GM12878 (cell line): Measurements from ENCODE around the gene HAUS7.

Experiments
- ASH2L ChIP-seq: fragments of 300-600, 200-600 bp; sonication (generic); IDR thresholded peaks from 2 replicates; pipeline ENCODE4 v1.6.1; 2017; ENCODE audit warnings: low read depth, mild to moderate bottlenecking, borderline replicate concordance
- CBX3 ChIP-seq: fragments of 200-600 bp; sonication (generic); IDR thresholded peaks from 2 replicates; pipeline ENCODE4 v1.6.1; 2016; ENCODE audit warnings: low read depth, borderline replicate concordance
- CTCF ChIP-seq, 3 experiments: IDR thresholded peaks in 2 of 3; conservative IDR thresholded peaks in 1 of 3; 2 replicates each; pipeline ENCODE4 v1.5.1; 2011; ENCODE audit warnings: low read depth in 3 of 3, low read length in 3 of 3, mild to moderate bottlenecking in 3 of 3, control low read depth in 2 of 3, moderate library complexity in 2 of 3, inconsistent platforms in 1 of 3, mixed read lengths in 1 of 3; ENCODE audit not compliant: control insufficient read depth in 2 of 3, insufficient read depth in 1 of 3; ENCODE audit errors: extremely low read depth in 1 of 3
- KLF5 ChIP-seq: fragments of 450-650 bp; IDR thresholded peaks from 2 replicates; pipeline ENCODE4 v1.6.1; 2014; ENCODE audit warnings: mild to moderate bottlenecking; ENCODE audit not compliant: partially characterized antibody
- MTA3 ChIP-seq: IDR thresholded peaks from 2 replicates; pipeline ENCODE4 v1.6.1; 2012; ENCODE audit warnings: low read length, inconsistent platforms, borderline replicate concordance
- NR2F1 ChIP-seq: fragments of 450-650 bp; conservative IDR thresholded peaks from 2 replicates; pipeline ENCODE4 v1.6.1; 2017; ENCODE audit warnings: mild to moderate bottlenecking
- POLR2A ChIP-seq: IDR thresholded peaks from 2 replicates; pipeline ENCODE4 v1.6.1; 2011; ENCODE audit warnings: low read depth, mild to moderate bottlenecking, low read length
- POLR2AphosphoS5 ChIP-seq: IDR thresholded peaks from 2 replicates; pipeline ENCODE4 v1.6.1; 2011; ENCODE audit warnings: mild to moderate bottlenecking, low read length, inconsistent platforms
- POU2F2 ChIP-seq: IDR thresholded peaks from 3 replicates; pipeline ENCODE4 v1.6.1; 2011; ENCODE audit warnings: low read depth, mild to moderate bottlenecking, low read length, borderline replicate concordance
- SMC3 ChIP-seq: IDR thresholded peaks from 2 replicates; pipeline ENCODE4 v1.6.1; 2011; ENCODE audit warnings: low read length, improper control_type of control experiment, borderline replicate concordance
- TARDBP ChIP-seq: IDR thresholded peaks from 2 replicates; pipeline ENCODE4 v1.6.1; 2016; ENCODE audit warnings: borderline replicate concordance
- YY1 ChIP-seq: IDR thresholded peaks from 2 replicates; pipeline ENCODE4 v1.6.1; 2011; ENCODE audit warnings: low read depth, mild to moderate bottlenecking, low read length
- ZNF274 ChIP-seq: IDR thresholded peaks from one replicate; pipeline ENCODE4 v1.8.0; 2011; ENCODE audit not compliant: insufficient read length, insufficient read depth
- TF ChIP-seq, protein P1 (sequence below): IDR thresholded peaks from 2 replicates; pipeline ENCODE4 v1.6.1; 2011; ENCODE audit warnings: mild to moderate bottlenecking, low read depth, low read length, moderate library complexity; ENCODE audit not compliant: insufficient replicate concordance

DNA sequence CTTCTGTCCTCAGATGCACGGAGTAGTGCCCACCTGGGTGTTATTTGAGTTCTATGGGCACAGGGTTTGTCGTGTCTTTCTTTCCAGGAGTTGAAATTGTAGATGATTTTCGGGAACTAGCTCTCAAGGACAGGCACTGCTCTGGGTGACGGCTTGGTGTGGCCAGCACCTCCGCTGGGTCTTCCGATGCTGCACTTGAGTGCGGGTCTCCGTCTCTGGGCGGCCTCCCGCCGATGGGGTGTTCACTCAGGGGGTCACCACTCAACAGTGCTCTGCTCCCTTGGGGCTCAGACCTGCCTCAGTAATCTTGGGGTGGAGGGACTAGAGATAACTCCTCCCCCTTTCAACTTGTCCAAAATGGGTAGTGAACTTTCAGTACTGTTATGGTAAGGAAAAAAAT is 56.6 kb downstream of the HAUS7 start:
- TF ChIP-seq YY1 (no peak), POLR2AphosphoS5 (no peak), ASH2L (no peak), SMC3 (no peak), POLR2A (no peak), ZNF274 (no peak), TARDBP (no peak), MTA3 (no peak), CBX3 (no peak), POU2F2 (no peak), NR2F1 (no peak), KLF5 (no peak), CTCF (IDR thresholded peaks at IDR 0.05 in 2 of 3, conservative IDR thresholded peaks at IDR 0.05 in 1 of 3; ENCODE audit: control insufficient read depth in 2 of 3, extremely low read depth in 1 of 3, insufficient read depth in 1 of 3, low read depth in 3 of 3, low read length in 3 of 3) (no peak)
- TF ChIP-seq, protein P1, sequence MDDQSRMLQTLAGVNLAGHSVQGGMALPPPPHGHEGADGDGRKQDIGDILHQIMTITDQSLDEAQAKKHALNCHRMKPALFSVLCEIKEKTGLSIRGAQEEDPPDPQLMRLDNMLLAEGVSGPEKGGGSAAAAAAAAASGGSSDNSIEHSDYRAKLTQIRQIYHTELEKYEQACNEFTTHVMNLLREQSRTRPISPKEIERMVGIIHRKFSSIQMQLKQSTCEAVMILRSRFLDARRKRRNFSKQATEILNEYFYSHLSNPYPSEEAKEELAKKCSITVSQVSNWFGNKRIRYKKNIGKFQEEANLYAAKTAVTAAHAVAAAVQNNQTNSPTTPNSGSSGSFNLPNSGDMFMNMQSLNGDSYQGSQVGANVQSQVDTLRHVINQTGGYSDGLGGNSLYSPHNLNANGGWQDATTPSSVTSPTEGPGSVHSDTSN: no peak
